Fibroblast of the aortic adventitia (primary cell): ENCODE results near the gene CASS4. TPM values are rescaled to one million over a fixed set of nuclear protein-coding genes. Genes with fewer than 3 reads are reported as not detected.
A peak's percentile ranks its signal among the peaks of the same experiment; 100 is the strongest.

ENCODE experiments used
- DNase-seq: peaks from one replicate; pipeline ENCODE4 v3.0.0-alpha.2; 2010; ENCODE audit warnings: low read depth
- H3K4me3 ChIP-seq: 2 replicates; pipeline ENCODE4 v1.5.1; 2011; ENCODE audit warnings: low read depth, mild to moderate bottlenecking, control low read depth, low read length, moderate library complexity
- total RNA-seq: library from RNA; depleted of rRNA; stranded (reverse); fragments of >200 nt; gene quantifications from 2 replicates; pipeline ENCODE4 v1.2.3, GENCODE V29; 2012; ENCODE audit warnings: low replicate concordance
- TF ChIP-seq, protein P1 (sequence below): IDR thresholded peaks from 2 replicates; pipeline ENCODE4 v1.5.1; 2011; ENCODE audit warnings: mild to moderate bottlenecking, low read length, control low read depth, inconsistent platforms; ENCODE audit not compliant: insufficient read depth

Gene CASS4
- total RNA-seq, 1 donor, result 0.09 TPM

DNA sequence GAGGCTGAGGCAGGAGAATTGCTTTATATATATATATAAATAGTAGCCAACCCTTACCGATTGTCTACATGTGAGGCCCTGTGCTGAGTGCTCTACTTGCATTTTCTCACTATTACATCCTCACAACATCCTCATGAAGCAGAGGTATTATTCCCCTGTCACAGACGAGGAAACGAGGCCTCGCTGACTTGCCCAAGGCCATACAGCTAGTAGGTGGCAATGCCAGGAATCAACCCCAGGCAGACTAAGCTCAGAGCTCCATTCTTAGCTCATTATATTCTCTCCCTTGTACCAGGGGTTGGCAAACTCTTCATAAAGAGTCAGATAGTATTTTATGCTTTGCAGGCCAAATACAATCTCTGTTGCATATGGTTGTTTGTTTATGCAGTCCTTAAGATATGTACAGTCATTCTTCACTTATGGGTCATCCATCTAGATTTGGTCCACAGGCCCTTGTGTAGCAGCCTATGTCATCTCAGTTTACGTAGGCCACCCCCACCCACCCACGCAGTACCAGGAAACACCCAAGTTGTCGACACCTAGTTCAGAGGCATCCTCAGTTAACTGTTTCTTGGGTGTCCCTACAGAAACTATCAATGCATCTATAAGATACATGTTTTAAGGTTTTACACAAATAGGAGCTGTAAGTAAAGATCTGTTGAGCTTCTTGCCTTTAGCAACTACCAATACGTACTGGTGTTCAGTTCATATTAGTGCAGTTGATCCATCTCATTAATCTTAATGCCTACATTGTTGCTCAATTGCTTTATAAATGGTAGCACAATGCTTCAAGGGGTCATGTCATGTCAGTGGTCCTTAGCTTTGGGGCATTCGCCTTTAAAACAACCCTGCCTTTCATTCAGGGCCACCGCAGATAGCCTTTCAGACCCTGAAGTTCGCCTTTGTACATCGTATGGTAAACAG, 3.0 kb downstream of the CASS4 start:
- H3K4me3 ChIP-seq, result no peak overlapping the region
- TF ChIP-seq, protein P1, sequence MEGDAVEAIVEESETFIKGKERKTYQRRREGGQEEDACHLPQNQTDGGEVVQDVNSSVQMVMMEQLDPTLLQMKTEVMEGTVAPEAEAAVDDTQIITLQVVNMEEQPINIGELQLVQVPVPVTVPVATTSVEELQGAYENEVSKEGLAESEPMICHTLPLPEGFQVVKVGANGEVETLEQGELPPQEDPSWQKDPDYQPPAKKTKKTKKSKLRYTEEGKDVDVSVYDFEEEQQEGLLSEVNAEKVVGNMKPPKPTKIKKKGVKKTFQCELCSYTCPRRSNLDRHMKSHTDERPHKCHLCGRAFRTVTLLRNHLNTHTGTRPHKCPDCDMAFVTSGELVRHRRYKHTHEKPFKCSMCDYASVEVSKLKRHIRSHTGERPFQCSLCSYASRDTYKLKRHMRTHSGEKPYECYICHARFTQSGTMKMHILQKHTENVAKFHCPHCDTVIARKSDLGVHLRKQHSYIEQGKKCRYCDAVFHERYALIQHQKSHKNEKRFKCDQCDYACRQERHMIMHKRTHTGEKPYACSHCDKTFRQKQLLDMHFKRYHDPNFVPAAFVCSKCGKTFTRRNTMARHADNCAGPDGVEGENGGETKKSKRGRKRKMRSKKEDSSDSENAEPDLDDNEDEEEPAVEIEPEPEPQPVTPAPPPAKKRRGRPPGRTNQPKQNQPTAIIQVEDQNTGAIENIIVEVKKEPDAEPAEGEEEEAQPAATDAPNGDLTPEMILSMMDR, result no peak
- DNase-seq, result peak; percentile 79

- H3K4me3 ChIP-seq, result no peak overlapping the region
- TF ChIP-seq, protein P1, result no peak
- no peak for DNase-seq
Observed at GRCh38 chr20:56417402-56417801, 5.3 kb downstream of the CASS4 start.

DNA sequence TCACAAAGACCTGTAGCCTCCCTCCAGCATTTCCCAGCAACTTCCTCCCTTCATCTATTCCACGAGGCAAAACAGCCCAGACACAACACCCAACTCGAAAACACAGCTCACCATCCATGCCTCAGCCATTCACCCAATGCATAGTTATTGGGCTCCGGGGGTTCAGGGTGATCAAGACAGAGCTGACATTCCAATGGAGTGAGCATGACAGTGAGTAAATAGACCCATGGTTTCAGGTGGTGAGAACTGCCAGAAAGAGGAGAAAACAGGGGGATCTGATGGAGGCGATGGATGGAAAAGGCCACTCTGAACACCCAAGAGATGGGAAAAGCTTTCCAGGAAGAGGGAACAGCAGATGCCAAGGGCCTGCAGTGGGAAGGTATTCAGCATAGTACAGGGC, 5.9 kb downstream of the CASS4 start:
- no peak for DNase-seq
- TF ChIP-seq, protein P1, result no peak
- H3K4me3 ChIP-seq, result no peak overlapping the region

DNA sequence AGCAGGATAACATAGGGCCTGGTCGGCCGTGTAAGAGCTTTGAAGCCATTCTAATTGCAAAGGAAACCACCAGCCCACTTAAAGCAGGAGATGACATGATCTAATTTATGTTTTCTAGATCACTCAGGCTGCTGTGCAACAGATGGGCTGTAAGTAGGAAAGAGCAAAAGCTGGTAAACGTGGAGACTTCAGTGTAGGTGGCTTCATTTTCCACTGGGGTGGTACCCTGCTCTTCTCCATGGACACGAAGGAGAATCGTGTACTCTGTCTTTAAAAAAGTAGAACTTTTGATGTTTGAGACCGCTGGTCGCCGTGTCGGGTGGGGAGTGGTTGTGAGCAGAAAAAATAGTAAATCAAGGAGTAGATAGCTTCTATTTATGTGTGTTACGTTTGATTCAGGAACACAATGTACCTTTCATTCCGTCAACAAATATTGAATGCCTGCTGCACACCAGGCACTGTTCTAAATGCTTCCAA, 6.4 kb downstream of the CASS4 start:
- DNase-seq, result no peak
- TF ChIP-seq, protein P1, result no peak
- no peak overlapping the region for H3K4me3 ChIP-seq

- no peak for DNase-seq
- H3K4me3 ChIP-seq, result no peak overlapping the region
- TF ChIP-seq, protein P1, result no peak
Observed at GRCh38 chr20:56420028-56420427, 8.0 kb downstream of the CASS4 start.

- no peak for DNase-seq
- TF ChIP-seq, protein P1, result no peak
- H3K4me3 ChIP-seq, result no peak overlapping the region
Observed at GRCh38 chr20:56420940-56421688, 9.1 kb downstream of the CASS4 start.
